ENCODE results near the gene HPX. TPM values are rescaled to one million over a fixed set of nuclear protein-coding genes. Genes with fewer than 3 reads are reported as not detected.
A peak's percentile ranks its signal among the peaks of the same experiment; 100 is the strongest.
"Not testable (repeated sequence)": the region's sequence is repeated elsewhere in the genome, so short reads cannot be mapped to it uniquely, and the experiment has no call there.

HPX gene
- total RNA-seq, 2 donors from 2014 or later = 0.38 to 1.0 TPM

DNA sequence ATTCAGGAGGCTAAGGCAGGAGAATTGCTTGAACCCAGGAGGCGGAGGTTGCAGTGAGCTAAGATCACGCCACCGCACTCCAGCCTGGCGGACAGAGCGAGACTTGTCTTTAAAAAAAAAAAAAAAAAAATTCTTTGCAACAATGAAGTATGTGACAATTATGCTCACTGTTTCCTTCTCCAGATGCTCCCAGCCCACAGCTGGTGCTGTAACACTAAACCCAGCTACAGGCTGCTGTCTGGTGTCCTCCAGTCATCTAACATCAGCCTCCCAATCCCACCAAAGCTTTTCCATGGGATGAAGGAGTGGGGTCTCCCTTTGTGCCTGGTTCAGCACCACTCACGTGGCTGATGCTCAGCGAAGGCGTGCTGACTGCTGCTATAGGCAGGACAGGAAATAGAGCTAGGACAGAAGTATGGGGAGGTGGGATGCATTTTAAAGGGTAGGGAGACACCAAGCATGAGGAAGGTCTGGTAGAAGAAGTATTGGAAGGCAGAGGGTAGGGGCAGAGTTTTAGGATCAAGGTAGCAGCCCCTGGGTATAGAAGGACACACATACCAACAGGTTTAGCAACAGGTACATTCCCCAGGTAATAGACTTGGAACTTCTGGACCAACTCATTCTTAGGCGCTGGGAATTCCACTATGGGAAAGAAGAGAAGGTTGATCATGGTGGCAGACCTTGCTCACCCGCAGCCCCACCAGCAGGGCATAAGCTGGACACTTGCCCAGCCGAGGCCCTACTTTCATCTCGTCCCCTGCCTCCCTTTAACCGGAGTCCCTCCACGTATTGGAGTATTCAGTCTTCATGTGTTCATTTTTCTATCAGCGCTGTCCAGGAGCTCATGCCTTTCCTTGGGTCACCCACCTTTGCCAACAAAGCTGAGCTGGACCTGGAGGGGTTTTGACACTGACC lies 40.1 kb downstream of the HPX start:
- ATAC-seq (no peak), DNase-seq (no peak)
- intact Hi-C loops (cut with DNase I) = no loop called here

DNA sequence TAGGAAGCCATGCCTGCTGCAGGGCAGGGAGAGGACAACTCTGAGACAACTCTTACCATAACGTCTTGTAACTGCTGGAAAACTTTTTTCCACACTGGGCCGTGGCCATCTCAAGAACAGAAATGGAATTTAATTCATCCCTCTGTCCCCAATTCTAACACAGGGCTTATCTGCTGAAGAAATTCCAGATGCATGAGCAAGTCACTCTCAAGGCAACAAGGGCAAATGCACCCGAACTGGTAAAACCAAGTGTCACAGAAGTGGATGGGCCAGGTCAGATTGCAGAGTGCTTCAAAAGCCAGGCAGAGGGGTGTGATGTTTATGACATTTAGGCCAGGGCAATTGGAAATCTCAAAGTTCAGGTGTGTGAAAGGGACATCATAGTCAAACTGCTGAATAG lies 43.2 kb downstream of the HPX start:
- no peak for ATAC-seq
- no peak for DNase-seq
- intact Hi-C loops (cut with DNase I) = no loop called here

DNA sequence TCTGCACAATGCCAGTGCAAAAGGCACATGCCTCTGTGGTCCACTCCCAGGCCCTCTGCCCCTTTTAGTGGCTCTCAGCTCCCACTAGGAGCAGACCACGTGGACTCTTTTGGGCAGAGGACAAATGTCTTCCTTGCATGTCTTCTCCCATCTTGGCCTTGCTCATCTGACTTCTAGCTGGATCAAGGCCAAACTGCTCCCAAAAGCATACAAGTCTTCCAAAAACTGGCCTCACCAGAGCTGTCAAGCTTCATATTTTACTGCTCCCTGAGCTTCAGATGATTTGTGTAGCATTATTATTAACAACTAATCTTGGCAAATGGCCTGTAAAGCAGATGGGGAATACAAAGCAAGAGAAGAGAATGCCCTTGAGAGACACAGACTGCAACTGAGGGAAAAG lies 43.6 kb downstream of the HPX start:
- intact Hi-C loops (cut with DNase I) = no loop called here

DNA sequence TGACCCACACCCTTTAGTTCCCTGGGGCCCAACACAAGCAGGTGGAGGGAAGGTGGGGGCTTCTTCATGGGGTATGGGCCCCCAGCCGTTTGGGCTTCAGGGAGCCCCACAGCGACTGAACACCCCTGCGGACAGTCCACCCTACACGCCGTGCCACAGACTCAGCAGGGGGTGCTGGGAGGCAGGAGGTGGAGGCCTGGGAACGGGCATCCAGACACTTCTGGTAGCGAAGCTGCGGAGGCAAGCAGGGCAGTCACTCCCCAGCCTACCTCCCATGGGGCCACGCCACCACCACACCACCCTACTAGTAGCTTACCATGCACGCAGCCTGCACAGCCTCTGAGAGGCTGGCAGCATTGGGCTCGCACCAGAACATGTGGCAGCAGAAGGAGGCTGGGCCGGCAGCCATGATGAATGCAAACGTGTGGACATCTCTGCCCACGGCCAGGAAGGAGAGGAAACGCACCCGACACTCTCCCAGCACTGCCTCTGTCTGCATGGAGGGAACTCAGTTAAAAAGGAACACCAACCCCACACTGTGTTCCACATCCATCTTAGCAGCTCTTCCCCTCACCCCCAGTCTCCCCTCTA lies 45.2 kb downstream of the HPX start:
- intact Hi-C loops (cut with DNase I) = no loop called here
- ATAC-seq = no peak
- DNase-seq = no peak

More for the DNA sequence above, 43.6 kb downstream of the HPX start:
- peak in 1 of 2 donors; percentile 24 for ATAC-seq
- no peak for DNase-seq

DNA sequence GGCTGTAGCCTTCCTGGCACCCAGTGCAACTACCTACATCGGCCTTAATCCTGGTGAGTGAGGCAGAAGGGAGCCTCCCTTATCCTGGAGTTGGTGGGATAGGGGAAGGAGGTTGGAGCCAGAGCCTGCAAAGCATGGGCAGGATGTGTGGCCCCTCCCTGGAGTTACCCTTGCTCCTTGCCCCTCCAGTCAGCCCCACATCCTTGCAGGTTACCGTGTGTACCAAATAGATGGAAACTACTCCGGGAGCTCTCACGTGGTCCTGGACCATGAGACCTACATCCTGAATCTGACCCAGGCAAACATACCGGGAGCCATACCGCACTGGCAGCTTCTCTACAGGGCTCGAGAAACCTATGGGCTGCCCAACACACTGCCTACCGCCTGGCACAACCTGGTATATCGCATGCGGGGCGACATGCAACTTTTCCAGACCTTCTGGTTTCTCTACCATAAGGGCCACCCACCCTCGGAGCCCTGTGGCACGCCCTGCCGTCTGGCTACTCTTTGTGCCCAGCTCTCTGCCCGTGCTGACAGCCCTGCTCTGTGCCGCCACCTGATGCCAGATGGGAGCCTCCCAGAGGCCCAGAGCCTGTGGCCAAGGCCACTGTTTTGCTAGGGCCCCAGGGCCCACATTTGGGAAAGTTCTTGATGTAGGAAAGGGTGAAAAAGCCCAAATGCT lies 46.7 kb downstream of the HPX start:
- ATAC-seq = no peak
- intact Hi-C loops (cut with DNase I) = no loop called here
- no peak for DNase-seq

DNA sequence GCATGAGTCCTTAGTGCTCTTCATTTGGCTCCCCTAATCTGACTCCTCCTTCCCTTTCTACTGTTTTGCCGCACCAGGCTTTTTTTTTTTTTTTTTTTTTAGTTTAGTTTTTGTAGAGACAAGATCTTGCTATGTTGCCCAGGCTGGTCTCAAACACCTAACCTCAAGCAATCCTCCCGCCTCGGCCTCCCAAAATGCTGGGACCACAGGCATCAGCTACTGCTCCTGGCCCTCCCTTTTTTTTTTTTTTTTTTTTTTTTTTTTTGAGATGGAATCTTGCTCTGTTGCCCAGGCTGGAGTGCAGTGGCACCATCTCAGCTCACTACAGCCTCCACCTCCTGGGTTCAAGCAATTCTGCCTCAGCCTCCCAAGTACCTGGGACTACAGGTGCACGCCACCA lies 48.5 kb downstream of the HPX start:
- DNase-seq; intact Hi-C loops (cut with DNase I); ATAC-seq: not testable (repeated sequence)

DNA sequence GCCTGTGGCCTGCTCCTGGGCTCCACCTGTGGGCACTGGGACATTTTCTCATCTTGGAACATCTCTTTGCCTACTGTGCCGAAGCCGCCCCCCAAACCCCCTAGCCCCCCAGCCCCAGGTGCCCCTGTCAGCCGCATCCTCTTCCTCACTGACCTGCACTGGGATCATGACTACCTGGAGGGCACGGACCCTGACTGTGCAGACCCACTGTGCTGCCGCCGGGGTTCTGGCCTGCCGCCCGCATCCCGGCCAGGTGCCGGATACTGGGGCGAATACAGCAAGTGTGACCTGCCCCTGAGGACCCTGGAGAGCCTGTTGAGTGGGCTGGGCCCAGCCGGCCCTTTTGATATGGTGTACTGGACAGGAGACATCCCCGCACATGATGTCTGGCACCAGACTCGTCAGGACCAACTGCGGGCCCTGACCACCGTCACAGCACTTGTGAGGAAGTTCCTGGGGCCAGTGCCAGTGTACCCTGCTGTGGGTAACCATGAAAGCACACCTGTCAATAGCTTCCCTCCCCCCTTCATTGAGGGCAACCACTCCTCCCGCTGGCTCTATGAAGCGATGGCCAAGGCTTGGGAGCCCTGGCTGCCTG lies 49.2 kb downstream of the HPX start:
- DNase-seq (no peak), ATAC-seq (no peak)
- intact Hi-C loops (cut with DNase I) = no loop called here

DNA sequence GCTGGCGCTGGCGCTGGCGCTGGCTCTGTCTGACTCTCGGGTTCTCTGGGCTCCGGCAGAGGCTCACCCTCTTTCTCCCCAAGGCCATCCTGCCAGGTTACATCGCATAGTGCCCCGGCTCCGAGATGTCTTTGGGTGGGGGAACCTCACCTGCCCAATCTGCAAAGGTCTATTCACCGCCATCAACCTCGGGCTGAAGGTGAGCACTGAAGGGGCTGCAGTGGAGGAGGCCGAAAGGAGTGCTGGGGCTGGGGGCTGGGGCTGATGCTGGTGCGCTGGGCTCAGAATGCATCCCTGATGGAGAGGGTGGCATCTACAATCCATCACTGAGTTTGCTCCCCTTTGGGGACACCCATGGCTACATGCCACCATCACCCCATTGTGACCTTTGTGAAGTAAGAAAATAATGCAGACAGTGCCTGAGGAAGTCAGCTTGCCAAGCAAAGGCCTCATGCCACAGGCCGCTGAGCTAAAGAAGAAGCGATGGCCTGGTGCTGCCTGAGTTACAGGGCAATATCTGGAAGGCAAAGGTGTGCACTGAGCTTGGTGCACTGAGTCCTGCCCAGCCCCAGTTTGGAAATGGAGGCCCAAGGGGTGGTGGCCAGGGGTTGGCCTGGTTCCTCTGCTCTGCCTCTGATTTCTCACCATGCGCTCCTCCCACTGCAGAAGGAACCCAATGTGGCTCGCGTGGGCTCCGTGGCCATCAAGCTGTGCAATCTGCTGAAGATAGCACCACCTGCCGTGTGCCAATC lies 49.9 kb downstream of the HPX start:
- intact Hi-C loops (cut with DNase I) = no loop called here
- peak in 1 of 2 donors; percentile 1 for ATAC-seq
- DNase-seq = no peak

DNA sequence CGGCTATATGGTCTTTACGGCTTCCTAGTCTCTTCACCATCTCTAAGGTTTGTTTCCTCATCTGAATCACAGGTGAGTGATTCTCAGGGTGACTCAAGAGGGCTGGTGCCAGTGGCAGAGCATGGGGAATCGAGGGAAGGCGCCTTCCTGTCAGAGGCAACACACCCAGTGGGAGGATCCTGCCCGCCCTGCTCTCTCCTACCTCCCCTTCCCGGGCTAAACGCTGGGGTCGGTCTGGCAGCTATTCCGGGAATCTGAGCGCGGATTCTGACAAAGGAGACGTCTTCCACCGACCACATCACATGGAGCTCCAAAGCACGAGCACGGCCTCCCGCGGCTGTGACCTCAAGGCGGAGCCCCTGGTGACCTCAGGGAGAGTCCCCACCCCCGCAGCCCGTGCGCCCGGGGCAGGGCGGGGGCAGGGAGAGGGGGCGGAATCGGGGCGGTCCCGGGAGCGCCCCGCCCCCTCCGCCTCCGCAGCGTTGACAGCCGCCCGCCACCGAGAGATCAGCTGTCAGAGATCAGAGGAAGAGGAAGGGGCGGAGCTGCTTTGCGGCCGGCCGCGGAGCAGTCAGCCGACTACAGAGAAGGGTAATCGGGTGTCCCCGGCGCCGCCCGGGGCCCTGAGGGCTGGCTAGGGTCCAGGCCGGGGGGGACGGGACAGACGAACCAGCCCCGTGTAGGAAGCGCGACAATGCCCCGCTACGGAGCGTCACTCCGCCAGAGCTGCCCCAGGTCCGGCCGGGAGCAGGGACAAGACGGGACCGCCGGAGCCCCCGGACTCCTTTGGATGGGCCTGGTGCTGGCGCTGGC lies 50.7 kb downstream of the HPX start, which contains the start of gene SMPD1:
TSS of gene SMPD1 (plus strand) at position 570 of the 813 bp plus-strand sequence. CDS start at position 695, 125 bp downstream.
- intact Hi-C loops (cut with DNase I) = loop anchor here in 1 of 2 donors (5.0 kb wide), 1 partner anchor 112 kb away; no protein-coding TSS in a partner anchor
- ATAC-seq (peak; percentile 98), DNase-seq (peak; percentile 95)

DNA sequence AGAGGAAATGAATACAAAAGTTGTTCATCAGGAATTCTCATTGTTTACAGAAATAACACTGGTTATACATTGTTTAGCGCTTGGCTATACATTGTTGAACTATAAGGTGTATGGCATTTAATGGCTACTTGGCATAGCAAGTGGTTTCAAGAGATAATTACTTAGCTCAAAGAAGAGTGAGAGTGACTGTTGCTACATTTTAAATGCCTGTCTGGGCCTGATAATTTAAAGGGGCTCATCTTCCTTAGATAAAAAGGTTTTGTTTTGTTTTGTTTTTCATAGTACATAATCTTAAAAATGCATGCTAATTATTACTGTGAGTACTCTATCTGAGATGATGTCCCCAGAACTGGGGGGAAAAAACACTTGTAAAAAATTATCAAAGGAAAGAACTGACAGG lies 52.0 kb downstream of the HPX start:
- intact Hi-C loops (cut with DNase I) = loop anchor here in 1 of 2 donors (5.0 kb wide), 1 partner anchor 114 kb away; no protein-coding TSS in a partner anchor
- ATAC-seq (no peak), DNase-seq (no peak)

DNA sequence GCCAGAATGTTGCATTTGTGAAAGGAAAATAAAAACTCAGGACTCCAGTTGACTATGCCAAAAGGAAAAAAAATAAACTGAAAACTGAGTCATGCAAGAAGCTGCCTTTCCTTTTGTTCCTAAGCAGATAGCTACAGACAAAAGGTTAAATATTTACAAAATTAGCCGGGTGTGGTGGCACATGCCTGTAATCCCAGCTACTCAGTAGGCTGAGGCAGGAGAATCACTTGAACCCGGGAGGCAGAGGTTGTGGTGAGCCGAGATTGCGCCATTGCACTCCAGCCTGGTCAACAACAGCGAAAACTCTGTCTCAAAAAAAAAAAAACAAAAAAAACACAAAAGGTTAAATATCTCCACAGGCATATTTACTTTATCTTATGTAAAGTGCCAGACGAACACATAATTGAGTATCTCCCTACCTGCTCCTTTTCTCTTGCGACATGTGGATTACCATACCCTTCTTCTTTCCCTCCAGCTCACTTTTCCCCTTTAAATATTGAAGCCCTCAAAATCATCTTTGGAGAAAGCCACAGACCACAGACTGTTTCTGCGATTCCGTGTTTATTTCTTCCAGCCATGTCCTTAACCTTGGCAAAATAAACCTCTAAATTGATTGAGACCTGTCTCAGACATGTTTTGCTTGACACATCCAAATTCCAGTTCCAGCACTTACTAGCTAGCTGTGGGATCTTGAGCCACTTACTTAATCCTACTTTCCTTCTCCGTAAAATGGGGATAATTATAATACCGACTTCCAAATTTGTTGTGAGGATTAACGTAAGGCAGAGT lies 52.8 kb downstream of the HPX start:
- DNase-seq (no peak), ATAC-seq (no peak)
- intact Hi-C loops (cut with DNase I) = loop anchor here in 1 of 2 donors (5.0 kb wide), 1 partner anchor 114 kb away; no protein-coding TSS in a partner anchor

DNA sequence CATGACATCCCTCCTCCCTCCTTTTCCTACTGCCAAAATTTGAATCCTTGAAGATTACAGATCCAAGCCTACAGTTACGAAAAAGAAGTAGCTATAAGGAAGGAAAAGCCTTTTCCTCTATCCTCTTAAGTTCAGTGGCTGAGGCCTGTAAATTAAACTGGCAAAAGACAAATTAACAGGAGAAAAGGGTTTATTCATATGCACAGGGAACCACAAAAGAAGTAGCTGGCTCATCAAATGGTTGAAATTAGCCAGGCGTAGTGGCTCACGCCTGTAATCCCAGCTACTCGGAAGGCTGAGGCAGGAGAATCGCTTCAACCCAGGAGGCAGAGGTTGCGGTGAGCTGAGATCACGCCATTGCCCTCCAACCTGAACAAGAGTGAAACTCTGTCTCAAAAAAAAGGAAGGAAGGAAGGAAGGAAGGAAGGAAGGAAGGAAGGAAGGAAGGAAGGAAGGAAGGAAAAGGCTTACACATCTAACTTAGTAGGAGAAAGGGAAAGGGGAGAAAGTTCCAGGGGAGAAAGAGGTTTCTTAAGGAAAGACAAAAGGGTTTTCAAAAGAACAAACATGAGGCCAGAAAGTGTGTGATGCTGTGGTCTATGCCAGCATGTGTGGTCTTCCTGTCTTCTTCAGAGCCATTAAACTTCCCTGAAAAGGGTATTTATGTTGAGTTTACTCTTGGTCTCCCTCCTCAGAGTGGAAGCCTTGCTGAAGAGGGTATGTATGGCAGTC lies 55.6 kb downstream of the HPX start:
- no peak for ATAC-seq

More for the DNA sequence above, 55.6 kb downstream of the HPX start:
- DNase-seq = no peak
- intact Hi-C loops (cut with DNase I) = loop anchor here in 1 of 2 donors (5.0 kb wide), 1 partner anchor 117 kb away; no protein-coding TSS in a partner anchor
